ENCODE data around the gene FAM83C. TPM values are rescaled to one million over a fixed set of nuclear protein-coding genes. Genes with fewer than 3 reads are reported as not detected.

Gene FAM83C
- total RNA-seq, 1 donor from 2014 or later: not detected

GRCh38 chr20:35303382-35303734, 11.1 kb upstream of the FAM83C start:
- Mint-ChIP-seq H3K27me3 (no peaks in the 10 kb centered on the region), H3K4me3 (no peak overlapping the region), H3K4me1 (ENCODE audit: unreplicated experiment) (peaks cover 21% of the 10 kb centered on the region), H3K36me3 (no peaks in the 10 kb centered on the region), H3K9me3 (no peaks in the 10 kb centered on the region), H3K27ac (no peak overlapping the region)
- no peak for DNase-seq (ENCODE audit: extremely low spot score, unreplicated experiment)
- TF ChIP-seq CTCF (conservative IDR thresholded peaks at IDR 0.05): no peak

GRCh38 chr20:35302421-35303335, 10.5 kb upstream of the FAM83C start:
- DNase-seq (ENCODE audit: extremely low spot score, unreplicated experiment): no peak
- Mint-ChIP-seq H3K27ac (no peak overlapping the region), H3K27me3 (no peaks in the 10 kb centered on the region), H3K36me3 (no peaks in the 10 kb centered on the region), H3K4me3 (no peak overlapping the region), H3K4me1 (ENCODE audit: unreplicated experiment) (peaks cover 21% of the 10 kb centered on the region), H3K9me3 (no peaks in the 10 kb centered on the region)
- TF ChIP-seq CTCF (conservative IDR thresholded peaks at IDR 0.05): no peak

- no peaks in the 10 kb centered on the region for H3K9me3 Mint-ChIP-seq
- DNase-seq (ENCODE audit: extremely low spot score, unreplicated experiment): no peak
- H3K27me3 Mint-ChIP-seq: peaks cover 2% of the 10 kb centered on the region
- H3K4me3 Mint-ChIP-seq: no peak overlapping the region
- H3K4me1 Mint-ChIP-seq (ENCODE audit: unreplicated experiment): peaks cover 17% of the 10 kb centered on the region
- no peaks in the 10 kb centered on the region for H3K36me3 Mint-ChIP-seq
- no peak overlapping the region for H3K27ac Mint-ChIP-seq
- no peak for TF ChIP-seq CTCF (conservative IDR thresholded peaks at IDR 0.05)
Measured at GRCh38 chr20:35301426-35301825, 9.2 kb upstream of the FAM83C start.

GRCh38 chr20:35300469-35301262, 8.4 kb upstream of the FAM83C start:
- Mint-ChIP-seq H3K27me3 (peaks cover 4% of the 10 kb centered on the region), H3K36me3 (no peaks in the 10 kb centered on the region), H3K27ac (no peak overlapping the region), H3K4me1 (ENCODE audit: unreplicated experiment) (peaks cover 11% of the 10 kb centered on the region), H3K4me3 (no peak overlapping the region), H3K9me3 (no peaks in the 10 kb centered on the region)
- no peak for TF ChIP-seq CTCF (conservative IDR thresholded peaks at IDR 0.05)
- no peak for DNase-seq (ENCODE audit: extremely low spot score, unreplicated experiment)

GRCh38 chr20:35299780-35300179, 7.6 kb upstream of the FAM83C start:
- no peak overlapping the region for H3K4me3 Mint-ChIP-seq
- DNase-seq (ENCODE audit: extremely low spot score, unreplicated experiment): no peak
- no peaks in the 10 kb centered on the region for H3K36me3 Mint-ChIP-seq
- H3K4me1 Mint-ChIP-seq (ENCODE audit: unreplicated experiment): peaks cover 8% of the 10 kb centered on the region
- no peaks in the 10 kb centered on the region for H3K9me3 Mint-ChIP-seq
- no peak for TF ChIP-seq CTCF (conservative IDR thresholded peaks at IDR 0.05)
- H3K27ac Mint-ChIP-seq: no peak overlapping the region
- H3K27me3 Mint-ChIP-seq: peaks cover 4% of the 10 kb centered on the region
